Prostate gland (tissue), 2 donors: ENCODE results near the gene TBC1D30. TPM values are rescaled to one million over a fixed set of nuclear protein-coding genes. Genes with fewer than 3 reads are reported as not detected.

ENCODE experiments used
- DNase-seq: peaks from one replicate; pipeline ENCODE4 v3.0.0-alpha.2; 2019; ENCODE audit warnings: low spot score
- H3K27ac ChIP-seq, 2 donors: fragments of 200-600 bp; sonication (generic); 2 replicates each; pipeline ENCODE4 v1.5.1; 2017 to 2019
- H3K27me3 ChIP-seq: fragments of 200-600 bp; sonication (generic); replicated peaks from 2 replicates; pipeline ENCODE4 v1.5.1; 2019; ENCODE audit not compliant: insufficient read depth
- H3K36me3 ChIP-seq, 2 donors: fragments of 200-600 bp; sonication (generic); 1 replicate in 1 of 2; 2 replicates in 1 of 2; pipeline versions ENCODE4 v1.5.1 to v1.8.1; 2017 to 2019
- H3K4me1 ChIP-seq: fragments of 200-600 bp; sonication (generic); replicated peaks from 2 replicates; pipeline ENCODE4 v1.5.1; 2019
- H3K4me3 ChIP-seq, 2 donors: fragments of 200-600 bp; sonication (generic); 2 replicates each; pipeline ENCODE4 v1.5.1; 2017 to 2019
- H3K9me3 ChIP-seq: fragments of 200-600 bp; sonication (generic); 2 replicates; pipeline ENCODE4 v1.5.1; 2017
- POLR2A ChIP-seq: fragments of 450-650 bp; IDR thresholded peaks from one replicate; pipeline ENCODE4 v1.6.1; 2016; ENCODE audit warnings: antibody characterized with exemption, mild to moderate bottlenecking
- POLR2AphosphoS5 ChIP-seq: sonication (generic); formaldehyde crosslinking; IDR thresholded peaks from one replicate; pipeline ENCODE4 v1.6.1; 2017; ENCODE audit warnings: antibody characterized with exemption
- WGBS: methylation state at CpG from one replicate; pipeline ENCODE4 v1.1.5; 2018; 5-methylcytosine and 5-hydroxymethylcytosine counted together
- intact Hi-C: fragments of 100-400 bp; cut with DNase I; formaldehyde crosslinking; loops from one replicate; pipeline ENCODE4 v1.14.2; 2022
- total RNA-seq, 2 donors: library from RNA; depleted of rRNA; stranded (reverse); fragments of >200 nt; gene quantifications; one replicate each; pipeline ENCODE4 v1.1.0, GENCODE V29; 2016
- TF ChIP-seq, protein P1 (sequence below), 4 experiments: fragments of 200-600 bp in 2 of 4; fragments of 450-650 bp in 2 of 4; sonication (generic) in 2 of 4; IDR thresholded peaks; 1 replicate in 3 of 4; 2 replicates in 1 of 4; pipeline ENCODE4 v1.5.1; 2016 to 2019; ENCODE audit warnings: antibody characterized with exemption in 4 of 4, mild to moderate bottlenecking in 2 of 4, moderate library complexity in 2 of 4

TBC1D30 gene
- total RNA-seq, 2 donors from 2014 or later, result 17.2 to 19.2 TPM

DNA sequence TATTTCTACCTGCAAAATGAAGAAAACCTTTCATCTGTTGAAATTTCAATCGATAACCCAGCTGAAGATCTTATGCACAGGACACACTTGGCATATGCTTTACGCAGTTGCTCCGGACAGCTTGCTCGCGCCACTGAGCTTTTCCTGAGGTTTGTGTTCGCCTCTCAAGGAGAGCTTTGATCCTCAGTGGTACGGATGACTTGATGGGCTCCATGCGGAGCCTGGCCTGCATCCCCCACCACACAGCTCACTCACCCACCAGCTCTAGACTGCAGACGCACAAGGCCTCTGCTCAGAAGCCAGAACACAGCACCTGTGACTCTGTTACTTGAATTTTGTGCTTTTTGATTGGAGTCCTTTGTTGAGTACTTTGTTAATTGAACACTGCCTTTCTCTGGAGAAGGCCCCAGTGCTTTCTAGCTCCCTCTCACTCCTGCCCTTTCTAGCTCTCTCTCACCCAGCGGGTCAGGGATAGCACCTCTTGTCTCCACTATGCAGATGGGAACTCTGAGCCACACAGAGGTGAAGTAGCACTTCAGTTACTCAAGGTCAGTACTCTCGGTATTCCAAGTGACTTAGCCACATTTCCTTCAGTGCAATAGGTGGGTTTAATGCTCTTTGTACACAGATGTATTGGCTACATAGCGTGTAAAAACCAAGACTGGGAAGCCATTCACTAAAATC, 52.1 kb downstream of the TBC1D30 start:
- no peak for DNase-seq
- no peak overlapping the region for H3K27ac ChIP-seq
- WGBS, result 91% methylated on average over 12 of the region's 12 CpGs

DNA sequence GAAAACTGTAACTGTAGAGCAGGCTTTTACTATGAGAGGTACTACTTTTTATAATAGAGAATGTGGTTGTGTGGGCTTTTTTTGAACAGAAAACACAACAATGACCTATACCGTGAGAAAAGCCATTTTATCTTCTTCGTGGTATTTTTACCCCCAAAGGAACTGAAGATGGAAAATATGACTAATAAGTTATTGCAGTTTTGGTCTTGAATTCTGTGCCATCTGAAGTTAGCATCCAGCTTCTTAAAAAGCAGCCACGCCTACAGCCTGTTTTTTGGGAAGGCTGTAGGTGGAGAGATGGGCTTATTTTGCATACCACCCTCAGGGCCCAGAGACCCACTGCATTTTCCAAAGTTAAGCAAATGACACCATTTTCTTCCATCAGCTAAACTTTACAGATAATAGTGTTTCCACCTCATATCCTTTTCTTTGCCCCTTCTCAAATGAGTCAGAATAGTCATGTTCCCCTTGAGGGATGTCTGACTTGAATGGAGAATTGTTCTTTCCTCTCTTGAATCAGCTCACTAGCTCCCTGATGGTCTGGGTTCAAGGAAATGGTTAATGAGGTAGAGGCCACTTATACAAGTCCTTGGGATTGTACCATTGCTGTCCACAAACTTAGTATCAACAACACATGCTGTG, 53.0 kb downstream of the TBC1D30 start:
- no peak overlapping the region for H3K27ac ChIP-seq
- WGBS, result 95% methylated on average over 3 of the region's 3 CpGs
- H3K36me3 ChIP-seq, result no peaks in the 10 kb centered on the region
- H3K9me3 ChIP-seq, result no peaks in the 10 kb centered on the region
- no peaks in the 10 kb centered on the region for H3K27me3 ChIP-seq
- intact Hi-C loops, result no loop called here
- no peak for DNase-seq
- H3K4me1 ChIP-seq, result peaks cover 4% of the 10 kb centered on the region
- TF ChIP-seq POLR2AphosphoS5 (no peak), POLR2A (no peak)
- TF ChIP-seq, protein P1, sequence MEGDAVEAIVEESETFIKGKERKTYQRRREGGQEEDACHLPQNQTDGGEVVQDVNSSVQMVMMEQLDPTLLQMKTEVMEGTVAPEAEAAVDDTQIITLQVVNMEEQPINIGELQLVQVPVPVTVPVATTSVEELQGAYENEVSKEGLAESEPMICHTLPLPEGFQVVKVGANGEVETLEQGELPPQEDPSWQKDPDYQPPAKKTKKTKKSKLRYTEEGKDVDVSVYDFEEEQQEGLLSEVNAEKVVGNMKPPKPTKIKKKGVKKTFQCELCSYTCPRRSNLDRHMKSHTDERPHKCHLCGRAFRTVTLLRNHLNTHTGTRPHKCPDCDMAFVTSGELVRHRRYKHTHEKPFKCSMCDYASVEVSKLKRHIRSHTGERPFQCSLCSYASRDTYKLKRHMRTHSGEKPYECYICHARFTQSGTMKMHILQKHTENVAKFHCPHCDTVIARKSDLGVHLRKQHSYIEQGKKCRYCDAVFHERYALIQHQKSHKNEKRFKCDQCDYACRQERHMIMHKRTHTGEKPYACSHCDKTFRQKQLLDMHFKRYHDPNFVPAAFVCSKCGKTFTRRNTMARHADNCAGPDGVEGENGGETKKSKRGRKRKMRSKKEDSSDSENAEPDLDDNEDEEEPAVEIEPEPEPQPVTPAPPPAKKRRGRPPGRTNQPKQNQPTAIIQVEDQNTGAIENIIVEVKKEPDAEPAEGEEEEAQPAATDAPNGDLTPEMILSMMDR (IDR thresholded peaks at IDR 0.05), result no peak
- no peak overlapping the region for H3K4me3 ChIP-seq

More for the DNA sequence above, 52.1 kb downstream of the TBC1D30 start:
- Histone ChIP-seq H3K9me3 (no peaks in the 10 kb centered on the region), H3K27me3 (no peaks in the 10 kb centered on the region), H3K4me1 (peaks cover 4% of the 10 kb centered on the region), H3K36me3 (no peaks in the 10 kb centered on the region), H3K4me3 (no peak overlapping the region)
- TF ChIP-seq POLR2AphosphoS5, result no peak
- TF ChIP-seq, protein P1 (IDR thresholded peaks at IDR 0.05), result no peak
- no peak for TF ChIP-seq POLR2A
- intact Hi-C loops, result no loop called here

DNA sequence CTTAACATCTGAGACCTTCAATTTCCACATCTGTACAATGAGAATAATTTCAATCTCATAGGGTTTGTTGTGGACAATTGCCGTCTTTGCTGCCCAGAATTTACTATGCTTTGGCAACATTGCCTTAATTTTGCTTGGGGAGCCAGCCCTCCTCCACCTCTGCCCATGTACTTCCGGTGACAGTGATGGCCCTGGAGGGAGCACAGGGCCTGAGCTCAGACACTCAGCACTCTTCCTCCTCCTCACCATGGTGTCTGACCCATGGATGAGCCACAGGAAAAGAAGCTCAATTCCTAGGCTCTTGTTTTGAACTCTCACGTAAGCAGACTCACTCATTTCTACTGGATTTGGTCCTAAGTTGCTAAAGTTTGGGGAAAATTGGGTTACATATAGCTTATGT, 58.2 kb downstream of the TBC1D30 start:
- Histone ChIP-seq H3K27ac (no peak overlapping the region), H3K9me3 (no peaks in the 10 kb centered on the region), H3K27me3 (no peaks in the 10 kb centered on the region), H3K4me1 (peaks cover 4% of the 10 kb centered on the region), H3K4me3 (no peak overlapping the region), H3K36me3 (no peaks in the 10 kb centered on the region)
- intact Hi-C loops, result no loop called here
- DNase-seq, result no peak
- WGBS, result 94% methylated on average over 3 of the region's 3 CpGs
- TF ChIP-seq, protein P1 (IDR thresholded peaks at IDR 0.05), result no peak
- TF ChIP-seq POLR2AphosphoS5, result no peak
- no peak for TF ChIP-seq POLR2A

DNA sequence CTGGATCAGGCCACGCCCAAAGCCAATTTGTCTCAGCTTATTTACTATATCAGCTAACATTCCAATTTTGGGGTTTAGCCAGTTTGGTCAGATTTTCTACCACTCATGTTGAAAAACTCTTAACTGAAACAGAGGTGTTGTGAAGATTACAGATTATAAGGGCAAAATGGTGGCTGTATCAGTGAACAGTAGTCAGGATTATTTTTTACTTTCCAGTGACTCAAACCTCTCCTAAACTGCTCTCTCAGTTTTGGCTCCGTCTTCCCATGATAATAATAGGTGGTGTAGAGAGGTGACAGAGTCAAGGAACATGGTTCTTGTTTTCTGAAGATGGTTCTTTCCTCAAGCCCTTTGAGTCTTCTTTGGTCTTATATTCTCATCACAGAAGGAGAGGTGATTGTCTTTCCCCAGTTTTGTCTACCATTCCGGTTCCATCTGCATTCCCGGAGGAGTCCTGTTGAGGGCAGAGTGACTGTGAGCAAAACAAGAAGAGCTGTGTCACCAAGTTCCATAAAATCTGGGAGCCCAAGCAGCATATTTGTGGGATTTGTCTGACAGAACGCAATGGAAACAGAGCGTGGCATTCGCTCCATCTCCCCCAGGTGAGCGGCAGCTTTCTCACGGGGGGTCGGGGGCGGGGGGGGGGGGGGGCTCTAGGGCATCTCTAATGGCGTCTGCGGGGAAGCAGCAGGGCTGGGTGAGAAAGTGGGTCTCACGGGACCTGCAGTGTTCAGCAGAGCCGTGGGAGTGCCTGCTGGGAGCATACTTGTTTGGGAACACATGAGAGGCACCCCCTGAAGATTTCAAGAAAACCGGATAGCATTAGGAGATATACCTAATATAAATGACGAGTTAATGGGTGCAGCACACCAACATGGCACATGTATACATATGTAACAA, 59.1 kb downstream of the TBC1D30 start:
- no peak overlapping the region for H3K27ac ChIP-seq
- no peaks in the 10 kb centered on the region for H3K4me1 ChIP-seq
- no peak for TF ChIP-seq POLR2A
- TF ChIP-seq, protein P1 (IDR thresholded peaks at IDR 0.05), result no peak
- no peak for TF ChIP-seq POLR2AphosphoS5
- WGBS, result 82% methylated on average over 17 of the region's 17 CpGs
- intact Hi-C loops, result no loop called here
- H3K4me3 ChIP-seq, result no peak overlapping the region
- no peaks in the 10 kb centered on the region for H3K9me3 ChIP-seq
- H3K36me3 ChIP-seq, result no peaks in the 10 kb centered on the region
- H3K27me3 ChIP-seq, result no peaks in the 10 kb centered on the region
- no peak for DNase-seq
